ENCODE measurements around the gene RCN1. TPM values are rescaled to one million over a fixed set of nuclear protein-coding genes. Genes with fewer than 3 reads are reported as not detected.

RCN1 gene
- total and polyA plus RNA-seq, 4 donors, result 78.7 to 111 (median 84.6) TPM

DNA sequence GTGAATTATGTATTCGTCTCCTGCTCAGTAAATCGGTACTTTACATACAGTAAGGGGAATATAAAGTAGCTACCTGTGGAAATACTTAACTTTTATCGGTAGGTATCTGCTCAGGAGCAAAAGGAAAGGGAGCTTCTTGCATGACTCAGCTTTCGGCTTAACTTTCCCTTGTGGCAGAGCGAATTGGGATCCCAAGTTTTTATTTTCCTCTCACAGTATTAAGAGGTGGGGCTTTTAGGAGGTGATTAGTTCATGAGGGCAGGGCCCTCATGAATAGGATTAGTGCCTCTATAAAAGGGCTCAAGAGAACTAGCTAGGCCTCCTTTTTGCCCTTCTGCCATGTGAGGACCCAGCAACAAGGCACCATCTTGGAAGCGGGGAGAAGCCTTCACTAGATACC lies 18.7 kb downstream of the RCN1 start:
- no peak overlapping the region for H3K27ac ChIP-seq (ENCODE audit: low read depth in 1 of 2, low read length in 1 of 2)
- DNase-seq (no peak), ATAC-seq (ENCODE audit: insufficient read depth, low FRiP score) (no peak)
- H3K36me3 ChIP-seq (ENCODE audit: control insufficient read depth in 4 of 4, insufficient read depth in 4 of 4, low read length in 4 of 4), result peaks cover 2 to 10% (median 5%) of the 10 kb centered on the region in 4 donors
- H3K9me3 ChIP-seq (ENCODE audit: control insufficient read depth in 4 of 4, insufficient read depth in 3 of 4, low read length in 3 of 4), result no peaks in the 10 kb centered on the region
- no peaks in the 10 kb centered on the region for H3K27me3 ChIP-seq (ENCODE audit: control insufficient read depth in 3 of 3, insufficient read depth in 3 of 3, low read length in 2 of 3)
- TF ChIP-seq, protein P1, sequence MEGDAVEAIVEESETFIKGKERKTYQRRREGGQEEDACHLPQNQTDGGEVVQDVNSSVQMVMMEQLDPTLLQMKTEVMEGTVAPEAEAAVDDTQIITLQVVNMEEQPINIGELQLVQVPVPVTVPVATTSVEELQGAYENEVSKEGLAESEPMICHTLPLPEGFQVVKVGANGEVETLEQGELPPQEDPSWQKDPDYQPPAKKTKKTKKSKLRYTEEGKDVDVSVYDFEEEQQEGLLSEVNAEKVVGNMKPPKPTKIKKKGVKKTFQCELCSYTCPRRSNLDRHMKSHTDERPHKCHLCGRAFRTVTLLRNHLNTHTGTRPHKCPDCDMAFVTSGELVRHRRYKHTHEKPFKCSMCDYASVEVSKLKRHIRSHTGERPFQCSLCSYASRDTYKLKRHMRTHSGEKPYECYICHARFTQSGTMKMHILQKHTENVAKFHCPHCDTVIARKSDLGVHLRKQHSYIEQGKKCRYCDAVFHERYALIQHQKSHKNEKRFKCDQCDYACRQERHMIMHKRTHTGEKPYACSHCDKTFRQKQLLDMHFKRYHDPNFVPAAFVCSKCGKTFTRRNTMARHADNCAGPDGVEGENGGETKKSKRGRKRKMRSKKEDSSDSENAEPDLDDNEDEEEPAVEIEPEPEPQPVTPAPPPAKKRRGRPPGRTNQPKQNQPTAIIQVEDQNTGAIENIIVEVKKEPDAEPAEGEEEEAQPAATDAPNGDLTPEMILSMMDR (IDR thresholded peaks at IDR 0.05; ENCODE audit: control extremely low read depth, extremely low read depth), result no peak
- no peaks in the 10 kb centered on the region for H3K4me1 ChIP-seq (ENCODE audit: control insufficient read depth in 5 of 5, insufficient read depth in 5 of 5, low read length in 5 of 5)
- no peak overlapping the region for H3K4me3 ChIP-seq
- 96% methylated on average over 6 of the region's 6 CpGs for WGBS, 2 donors
- no peak overlapping the region for H3K9ac ChIP-seq (ENCODE audit: insufficient read depth in 1 of 2, low read length in 2 of 2)

GRCh38 chr11:32110795-32111194 lies 19.9 kb downstream of the RCN1 start:
- DNase-seq (no peak), ATAC-seq (ENCODE audit: insufficient read depth, low FRiP score) (no peak)
- no peak overlapping the region for H3K9ac ChIP-seq (ENCODE audit: insufficient read depth in 1 of 2, low read length in 2 of 2)
- H3K36me3 ChIP-seq (ENCODE audit: control insufficient read depth in 4 of 4, insufficient read depth in 4 of 4, low read length in 4 of 4), result peaks cover 2 to 7% (median 3%) of the 10 kb centered on the region in 4 donors
- TF ChIP-seq, protein P1 (IDR thresholded peaks at IDR 0.05; ENCODE audit: control extremely low read depth, extremely low read depth), result no peak
- 85 to 92% methylated on average over 3 of the region's 3 CpGs for WGBS, 2 donors
- H3K9me3 ChIP-seq (ENCODE audit: control insufficient read depth in 4 of 4, insufficient read depth in 3 of 4, low read length in 3 of 4), result no peaks in the 10 kb centered on the region
- H3K27me3 ChIP-seq (ENCODE audit: control insufficient read depth in 3 of 3, insufficient read depth in 3 of 3, low read length in 2 of 3), result no peaks in the 10 kb centered on the region
- no peak overlapping the region for H3K4me3 ChIP-seq
- H3K4me1 ChIP-seq (ENCODE audit: control insufficient read depth in 5 of 5, insufficient read depth in 5 of 5, low read length in 5 of 5), result no peaks in the 10 kb centered on the region
- H3K27ac ChIP-seq (ENCODE audit: low read depth in 1 of 2, low read length in 1 of 2), result no peak overlapping the region

GRCh38 chr11:32113200-32113919 lies 22.5 kb downstream of the RCN1 start:
- TF ChIP-seq, protein P1 (IDR thresholded peaks at IDR 0.05; ENCODE audit: control extremely low read depth, extremely low read depth), result no peak

GRCh38 chr11:32113920-32114203 lies 23.0 kb downstream of the RCN1 start:
- ATAC-seq (ENCODE audit: insufficient read depth, low FRiP score), result no peak
- 95 to 96% methylated on average over 2 of the region's 2 CpGs for WGBS, 2 donors
- H3K9me3 ChIP-seq (ENCODE audit: control insufficient read depth in 4 of 4, insufficient read depth in 3 of 4, low read length in 3 of 4), result no peaks in the 10 kb centered on the region

More at GRCh38 chr11:32113200-32113919, 22.5 kb downstream of the RCN1 start:
- Histone ChIP-seq H3K27me3 (ENCODE audit: control insufficient read depth in 3 of 3, insufficient read depth in 3 of 3, low read length in 2 of 3) (no peaks in the 10 kb centered on the region), H3K4me3 (no peak overlapping the region), H3K36me3 (ENCODE audit: control insufficient read depth in 4 of 4, insufficient read depth in 4 of 4, low read length in 4 of 4) (no peaks in the 10 kb centered on the region), H3K9me3 (ENCODE audit: control insufficient read depth in 4 of 4, insufficient read depth in 3 of 4, low read length in 3 of 4) (no peaks in the 10 kb centered on the region), H3K27ac (ENCODE audit: low read depth in 1 of 2, low read length in 1 of 2) (no peak overlapping the region), H3K9ac (ENCODE audit: insufficient read depth in 1 of 2, low read length in 2 of 2) (no peak overlapping the region), H3K4me1 (ENCODE audit: control insufficient read depth in 5 of 5, insufficient read depth in 5 of 5, low read length in 5 of 5) (no peaks in the 10 kb centered on the region)
- WGBS, 2 donors, result 52 to 63% methylated on average over 10 of the region's 10 CpGs
- DNase-seq (peak in 1 of 3 donors; percentile 26), ATAC-seq (ENCODE audit: insufficient read depth, low FRiP score) (no peak)

More at GRCh38 chr11:32113920-32114203, 23.0 kb downstream of the RCN1 start:
- no peaks in the 10 kb centered on the region for H3K36me3 ChIP-seq (ENCODE audit: control insufficient read depth in 4 of 4, insufficient read depth in 4 of 4, low read length in 4 of 4)
- H3K9ac ChIP-seq (ENCODE audit: insufficient read depth in 1 of 2, low read length in 2 of 2), result no peak overlapping the region
- TF ChIP-seq, protein P1 (IDR thresholded peaks at IDR 0.05; ENCODE audit: control extremely low read depth, extremely low read depth), result no peak
- H3K27ac ChIP-seq (ENCODE audit: low read depth in 1 of 2, low read length in 1 of 2), result no peak overlapping the region
- no peaks in the 10 kb centered on the region for H3K4me1 ChIP-seq (ENCODE audit: control insufficient read depth in 5 of 5, insufficient read depth in 5 of 5, low read length in 5 of 5)
- no peak for DNase-seq
- H3K4me3 ChIP-seq, result no peak overlapping the region
- no peaks in the 10 kb centered on the region for H3K27me3 ChIP-seq (ENCODE audit: control insufficient read depth in 3 of 3, insufficient read depth in 3 of 3, low read length in 2 of 3)
